ENCODE measurements around the gene OAF. TPM values are rescaled to one million over a fixed set of nuclear protein-coding genes. Genes with fewer than 3 reads are reported as not detected.

OAF gene
- total RNA-seq, result 96.8 and 139 TPM in 2 replicates

GRCh38 chr11:120210626-120211521, at the start of gene OAF:
TSS of gene OAF (plus strand) at chr11:120211032. CDS start at chr11:120211280, 248 bp downstream.

GRCh38 chr11:120239713-120240640, 29.1 kb downstream of the OAF start, which contains the start of gene POU2F3:
TSS of gene POU2F3 (plus strand) at chr11:120240140. CDS start at chr11:120240344, 204 bp downstream.

Other genes starting within 250 kb of the OAF start
- gene TRIM29, start 72.9 kb upstream of the OAF start, total RNA-seq, result 0.20 and 1.1 TPM in 2 replicates
- gene POU2F3, start 29.1 kb downstream of the OAF start, total RNA-seq, result under 0.01 and 0.20 TPM in 2 replicates
- gene TLCD5, start 114.3 kb downstream of the OAF start, total RNA-seq, result 7.2 and 10.7 TPM in 2 replicates
- 62.1 and 95.4 TPM in 2 replicates for gene ARHGEF12, start 125.4 kb downstream of the OAF start, total RNA-seq